A549 (cell line): ENCODE results near the gene SYT2.
"Not testable (repeated sequence)": the region's sequence is repeated elsewhere in the genome, so short reads cannot be mapped to it uniquely, and the experiment has no call there.

ENCODE experiments used
- EP300 ChIP-seq, 2 experiments: fragments of >200 bp; sonication (Bioruptor Twin); formaldehyde crosslinking; IDR thresholded peaks; 2 replicates in 1 of 2; 3 replicates in 1 of 2; pipeline ENCODE4 v1.6.1; 2016 to 2017
- HOXA7 ChIP-seq: fragments of 250-450 bp; sonication (Bioruptor Pico); IDR thresholded peaks from 2 replicates; pipeline ENCODE4 v1.5.0; 2020; ENCODE audit warnings: mild to moderate bottlenecking, moderate library complexity
- KDM1A ChIP-seq: fragments of 200-600 bp; sonication (generic); IDR thresholded peaks from 2 replicates; pipeline ENCODE4 v1.6.1; 2016; ENCODE audit warnings: low read depth, mild to moderate bottlenecking
- RAD21 ChIP-seq, 2 experiments: fragments of >200 bp in 1 of 2; sonication (Bioruptor Twin) in 1 of 2; formaldehyde crosslinking in 1 of 2; IDR thresholded peaks in 1 of 2; conservative IDR thresholded peaks in 1 of 2; 2 replicates in 1 of 2; 3 replicates in 1 of 2; pipeline ENCODE4 v1.6.1; 2012 to 2018; ENCODE audit warnings: inconsistent platforms in 1 of 2
- TF ChIP-seq, protein P1 (sequence below): fragments of >200 bp; sonication (Bioruptor Twin); formaldehyde crosslinking; IDR thresholded peaks from 3 replicates; pipeline ENCODE4 v1.5.1; 2016

DNA sequence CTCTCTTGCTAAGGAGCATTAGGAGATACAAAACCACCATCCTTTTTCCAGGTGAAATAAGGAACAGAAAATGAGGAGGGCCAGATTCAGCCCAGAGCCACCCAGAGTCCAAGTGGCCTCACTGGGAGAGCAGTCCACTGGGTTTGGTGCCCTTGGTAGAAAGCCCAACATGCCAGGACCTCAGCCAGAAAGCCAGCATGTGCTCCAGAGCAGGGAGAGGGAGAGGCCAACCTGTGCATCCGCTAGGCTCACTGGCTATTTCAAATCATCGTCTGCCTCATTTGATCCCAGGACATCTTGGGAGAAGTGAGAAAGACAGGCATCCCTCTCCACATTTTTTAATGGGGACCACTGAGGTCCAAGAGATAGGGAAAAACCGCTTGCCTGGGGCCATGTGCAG lies 74.1 kb downstream of the SYT2 start:
- TF ChIP-seq, protein P1, sequence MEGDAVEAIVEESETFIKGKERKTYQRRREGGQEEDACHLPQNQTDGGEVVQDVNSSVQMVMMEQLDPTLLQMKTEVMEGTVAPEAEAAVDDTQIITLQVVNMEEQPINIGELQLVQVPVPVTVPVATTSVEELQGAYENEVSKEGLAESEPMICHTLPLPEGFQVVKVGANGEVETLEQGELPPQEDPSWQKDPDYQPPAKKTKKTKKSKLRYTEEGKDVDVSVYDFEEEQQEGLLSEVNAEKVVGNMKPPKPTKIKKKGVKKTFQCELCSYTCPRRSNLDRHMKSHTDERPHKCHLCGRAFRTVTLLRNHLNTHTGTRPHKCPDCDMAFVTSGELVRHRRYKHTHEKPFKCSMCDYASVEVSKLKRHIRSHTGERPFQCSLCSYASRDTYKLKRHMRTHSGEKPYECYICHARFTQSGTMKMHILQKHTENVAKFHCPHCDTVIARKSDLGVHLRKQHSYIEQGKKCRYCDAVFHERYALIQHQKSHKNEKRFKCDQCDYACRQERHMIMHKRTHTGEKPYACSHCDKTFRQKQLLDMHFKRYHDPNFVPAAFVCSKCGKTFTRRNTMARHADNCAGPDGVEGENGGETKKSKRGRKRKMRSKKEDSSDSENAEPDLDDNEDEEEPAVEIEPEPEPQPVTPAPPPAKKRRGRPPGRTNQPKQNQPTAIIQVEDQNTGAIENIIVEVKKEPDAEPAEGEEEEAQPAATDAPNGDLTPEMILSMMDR: not testable (repeated sequence)
- not testable (repeated sequence) for TF ChIP-seq HOXA7; EP300 (IDR thresholded peaks at IDR 0.05); RAD21 (conservative IDR thresholded peaks at IDR 0.05 in 1 of 2, IDR thresholded peaks at IDR 0.05 in 1 of 2); KDM1A
